ENCODE data around the gene MMD. TPM values are rescaled to one million over a fixed set of nuclear protein-coding genes. Genes with fewer than 3 reads are reported as not detected.

The MMD gene
- total and polyA plus RNA-seq, 9 of the 15 experiments (the other 6 are each of a cell fraction or from before 2014, with no cell fraction given), result 3.1 to 18.9 (median 10.7) TPM

DNA sequence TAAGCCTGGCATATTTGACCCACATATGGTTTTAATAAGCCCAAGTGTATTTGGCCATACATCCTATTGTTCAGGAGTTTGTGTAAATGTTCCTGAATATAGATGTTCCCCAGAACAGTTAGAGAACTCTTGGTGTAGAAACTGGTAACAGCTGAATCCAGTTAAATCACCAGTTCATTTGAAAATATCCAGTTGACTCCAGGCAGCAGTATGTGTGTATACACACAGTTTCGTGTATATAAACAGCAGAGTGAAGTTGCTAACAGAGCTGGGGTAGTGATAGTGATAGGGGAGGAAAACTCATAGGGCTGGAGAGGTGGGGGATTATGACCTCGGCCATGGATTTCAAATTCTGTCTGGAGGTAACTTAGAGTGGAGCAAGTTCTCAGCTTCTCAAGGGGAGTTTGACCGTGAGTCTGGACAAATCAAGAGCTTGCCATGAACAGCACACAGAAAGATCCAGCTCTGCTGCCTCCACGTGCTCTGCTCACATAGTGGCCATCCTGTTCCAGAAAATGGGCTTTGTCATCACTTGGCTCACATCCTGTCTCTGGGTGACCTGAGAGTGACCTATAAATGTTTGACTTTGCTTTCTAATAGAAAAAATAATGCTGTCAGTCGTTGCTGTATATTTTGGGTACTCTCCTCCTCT, 30.6 kb upstream of the MMD start (continued):
- TF ChIP-seq, protein P1, sequence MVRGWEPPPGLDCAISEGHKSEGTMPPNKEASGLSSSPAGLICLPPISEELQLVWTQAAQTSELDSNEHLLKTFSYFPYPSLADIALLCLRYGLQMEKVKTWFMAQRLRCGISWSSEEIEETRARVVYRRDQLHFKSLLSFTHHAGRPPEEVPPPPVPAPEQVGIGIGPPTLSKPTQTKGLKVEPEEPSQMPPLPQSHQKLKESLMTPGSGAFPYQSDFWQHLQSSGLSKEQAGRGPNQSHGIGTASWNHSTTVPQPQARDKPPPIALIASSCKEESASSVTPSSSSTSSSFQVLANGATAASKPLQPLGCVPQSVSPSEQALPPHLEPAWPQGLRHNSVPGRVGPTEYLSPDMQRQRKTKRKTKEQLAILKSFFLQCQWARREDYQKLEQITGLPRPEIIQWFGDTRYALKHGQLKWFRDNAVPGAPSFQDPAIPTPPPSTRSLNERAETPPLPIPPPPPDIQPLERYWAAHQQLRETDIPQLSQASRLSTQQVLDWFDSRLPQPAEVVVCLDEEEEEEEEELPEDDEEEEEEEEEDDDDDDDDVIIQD (CRISPR knock-in tag; IDR thresholded peaks at IDR 0.05), result no peak
- no peak for TF ChIP-seq RFX5 (IDR thresholded peaks at IDR 0.05; ENCODE audit: low read depth, low read length)
- TF ChIP-seq SMARCA5 (IDR thresholded peaks at IDR 0.05), result no peak
- TF ChIP-seq, protein P2, sequence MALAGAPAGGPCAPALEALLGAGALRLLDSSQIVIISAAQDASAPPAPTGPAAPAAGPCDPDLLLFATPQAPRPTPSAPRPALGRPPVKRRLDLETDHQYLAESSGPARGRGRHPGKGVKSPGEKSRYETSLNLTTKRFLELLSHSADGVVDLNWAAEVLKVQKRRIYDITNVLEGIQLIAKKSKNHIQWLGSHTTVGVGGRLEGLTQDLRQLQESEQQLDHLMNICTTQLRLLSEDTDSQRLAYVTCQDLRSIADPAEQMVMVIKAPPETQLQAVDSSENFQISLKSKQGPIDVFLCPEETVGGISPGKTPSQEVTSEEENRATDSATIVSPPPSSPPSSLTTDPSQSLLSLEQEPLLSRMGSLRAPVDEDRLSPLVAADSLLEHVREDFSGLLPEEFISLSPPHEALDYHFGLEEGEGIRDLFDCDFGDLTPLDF (CRISPR knock-in tag; IDR thresholded peaks at IDR 0.05), result no peak
- TF ChIP-seq, protein P3, sequence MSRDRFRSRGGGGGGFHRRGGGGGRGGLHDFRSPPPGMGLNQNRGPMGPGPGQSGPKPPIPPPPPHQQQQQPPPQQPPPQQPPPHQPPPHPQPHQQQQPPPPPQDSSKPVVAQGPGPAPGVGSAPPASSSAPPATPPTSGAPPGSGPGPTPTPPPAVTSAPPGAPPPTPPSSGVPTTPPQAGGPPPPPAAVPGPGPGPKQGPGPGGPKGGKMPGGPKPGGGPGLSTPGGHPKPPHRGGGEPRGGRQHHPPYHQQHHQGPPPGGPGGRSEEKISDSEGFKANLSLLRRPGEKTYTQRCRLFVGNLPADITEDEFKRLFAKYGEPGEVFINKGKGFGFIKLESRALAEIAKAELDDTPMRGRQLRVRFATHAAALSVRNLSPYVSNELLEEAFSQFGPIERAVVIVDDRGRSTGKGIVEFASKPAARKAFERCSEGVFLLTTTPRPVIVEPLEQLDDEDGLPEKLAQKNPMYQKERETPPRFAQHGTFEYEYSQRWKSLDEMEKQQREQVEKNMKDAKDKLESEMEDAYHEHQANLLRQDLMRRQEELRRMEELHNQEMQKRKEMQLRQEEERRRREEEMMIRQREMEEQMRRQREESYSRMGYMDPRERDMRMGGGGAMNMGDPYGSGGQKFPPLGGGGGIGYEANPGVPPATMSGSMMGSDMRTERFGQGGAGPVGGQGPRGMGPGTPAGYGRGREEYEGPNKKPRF (IDR thresholded peaks at IDR 0.05; ENCODE audit: low read depth, low read length), result no peak
- no peak for TF ChIP-seq SMAD2 (IDR thresholded peaks at IDR 0.05; ENCODE audit: low read depth, low read length)
- TF ChIP-seq ERF (CRISPR knock-in tag; IDR thresholded peaks at IDR 0.05), result no peak
- no peak for TF ChIP-seq ZNF785 (CRISPR knock-in tag; IDR thresholded peaks at IDR 0.05)
- peak; percentile 98 for TF ChIP-seq ZNF592 (IDR thresholded peaks at IDR 0.05)
- peak; percentile 50; the same call in 1 of the 2 replicates for TF ChIP-seq CXXC5 (CRISPR knock-in tag; IDR thresholded peaks at IDR 0.05)
- TF ChIP-seq ZSCAN29 (IDR thresholded peaks at IDR 0.05), result no peak
- TF ChIP-seq ZNF766 (CRISPR knock-in tag; conservative IDR thresholded peaks at IDR 0.05), result 0 out of 2 replicates have a peak, but pooled peaks have one; percentile 31
- TF ChIP-seq, protein P4, sequence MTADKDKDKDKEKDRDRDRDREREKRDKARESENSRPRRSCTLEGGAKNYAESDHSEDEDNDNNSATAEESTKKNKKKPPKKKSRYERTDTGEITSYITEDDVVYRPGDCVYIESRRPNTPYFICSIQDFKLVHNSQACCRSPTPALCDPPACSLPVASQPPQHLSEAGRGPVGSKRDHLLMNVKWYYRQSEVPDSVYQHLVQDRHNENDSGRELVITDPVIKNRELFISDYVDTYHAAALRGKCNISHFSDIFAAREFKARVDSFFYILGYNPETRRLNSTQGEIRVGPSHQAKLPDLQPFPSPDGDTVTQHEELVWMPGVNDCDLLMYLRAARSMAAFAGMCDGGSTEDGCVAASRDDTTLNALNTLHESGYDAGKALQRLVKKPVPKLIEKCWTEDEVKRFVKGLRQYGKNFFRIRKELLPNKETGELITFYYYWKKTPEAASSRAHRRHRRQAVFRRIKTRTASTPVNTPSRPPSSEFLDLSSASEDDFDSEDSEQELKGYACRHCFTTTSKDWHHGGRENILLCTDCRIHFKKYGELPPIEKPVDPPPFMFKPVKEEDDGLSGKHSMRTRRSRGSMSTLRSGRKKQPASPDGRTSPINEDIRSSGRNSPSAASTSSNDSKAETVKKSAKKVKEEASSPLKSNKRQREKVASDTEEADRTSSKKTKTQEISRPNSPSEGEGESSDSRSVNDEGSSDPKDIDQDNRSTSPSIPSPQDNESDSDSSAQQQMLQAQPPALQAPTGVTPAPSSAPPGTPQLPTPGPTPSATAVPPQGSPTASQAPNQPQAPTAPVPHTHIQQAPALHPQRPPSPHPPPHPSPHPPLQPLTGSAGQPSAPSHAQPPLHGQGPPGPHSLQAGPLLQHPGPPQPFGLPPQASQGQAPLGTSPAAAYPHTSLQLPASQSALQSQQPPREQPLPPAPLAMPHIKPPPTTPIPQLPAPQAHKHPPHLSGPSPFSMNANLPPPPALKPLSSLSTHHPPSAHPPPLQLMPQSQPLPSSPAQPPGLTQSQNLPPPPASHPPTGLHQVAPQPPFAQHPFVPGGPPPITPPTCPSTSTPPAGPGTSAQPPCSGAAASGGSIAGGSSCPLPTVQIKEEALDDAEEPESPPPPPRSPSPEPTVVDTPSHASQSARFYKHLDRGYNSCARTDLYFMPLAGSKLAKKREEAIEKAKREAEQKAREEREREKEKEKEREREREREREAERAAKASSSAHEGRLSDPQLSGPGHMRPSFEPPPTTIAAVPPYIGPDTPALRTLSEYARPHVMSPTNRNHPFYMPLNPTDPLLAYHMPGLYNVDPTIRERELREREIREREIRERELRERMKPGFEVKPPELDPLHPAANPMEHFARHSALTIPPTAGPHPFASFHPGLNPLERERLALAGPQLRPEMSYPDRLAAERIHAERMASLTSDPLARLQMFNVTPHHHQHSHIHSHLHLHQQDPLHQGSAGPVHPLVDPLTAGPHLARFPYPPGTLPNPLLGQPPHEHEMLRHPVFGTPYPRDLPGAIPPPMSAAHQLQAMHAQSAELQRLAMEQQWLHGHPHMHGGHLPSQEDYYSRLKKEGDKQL (CRISPR knock-in tag; IDR thresholded peaks at IDR 0.05; ENCODE audit: borderline replicate concordance), result no peak

Data from K562 (cell line).